Right lobe of liver (tissue), 6 donors: Measurements from ENCODE around the gene ICAM3. TPM values are rescaled to one million over a fixed set of nuclear protein-coding genes. Genes with fewer than 3 reads are reported as not detected.

Experiments used
- ATAC-seq, 4 donors: fragments of 200-7000 bp; cut with Tn5 transposase; one replicate each; pipeline ENCODE4 v1.9.1; 2020; ENCODE audit warnings: mild to moderate bottlenecking in 4 of 4, moderate library complexity in 4 of 4
- DNase-seq, 3 donors: peaks; one replicate each; pipeline ENCODE4 v3.0.0-alpha.2; 2020
- H3K27ac ChIP-seq, 3 donors: fragments of 200-600 bp; one replicate each; pipeline ENCODE4 v1.8.0; 2022
- H3K27me3 ChIP-seq, 2 donors: fragments of 200-600 bp; one replicate each; pipeline ENCODE4 v1.8.0; 2022
- H3K36me3 ChIP-seq, 4 donors: fragments of 200-600 bp; sonication (generic) in 1 of 4; one replicate each; pipeline versions ENCODE4 v1.5.1 to v1.8.0; 2017 to 2022; ENCODE audit warnings: control low read depth in 1 of 4
- H3K4me1 ChIP-seq, 4 donors: fragments of 200-600 bp; sonication (generic) in 1 of 4; one replicate each; pipeline versions ENCODE4 v1.5.1 to v1.8.0; 2017 to 2022; ENCODE audit warnings: control low read depth in 1 of 4
- H3K4me3 ChIP-seq, 3 donors: fragments of 200-600 bp; one replicate each; pipeline ENCODE4 v1.8.0; 2022
- H3K9me3 ChIP-seq, 4 donors: fragments of 200-600 bp; sonication (generic) in 1 of 4; one replicate each; pipeline versions ENCODE4 v1.5.1 to v1.8.0; 2017 to 2022; ENCODE audit warnings: control low read depth in 1 of 4
- POLR2A ChIP-seq: fragments of 450-650 bp; IDR thresholded peaks from one replicate; pipeline ENCODE4 v1.6.1; 2017; ENCODE audit warnings: antibody characterized with exemption, mild to moderate bottlenecking
- WGBS: methylation state at CpG from one replicate; pipeline ENCODE4 v1.1.6; 2018; ENCODE audit warnings: low coverage, low lambda C conversion rate; ENCODE audit not compliant: insufficient coverage; ENCODE audit errors: missing lambda C conversion rate; 5-methylcytosine and 5-hydroxymethylcytosine counted together
- intact Hi-C, 2 donors: fragments of 100-400 bp; cut with DNase I; formaldehyde crosslinking; loops; one replicate each; pipeline versions ENCODE4 v1.11.2 to v1.14.1; 2022
- total RNA-seq, 6 experiments: library from RNA; depleted of rRNA in 2 of 6; stranded (reverse); fragments of >200 nt in 2 of 6; fragmentation: NEBNext Ultra II Directional in 3 of 6; extraction: Animal tissue kit (Norgen Biotek cat#: 25700) in 3 of 6; gene quantifications; one replicate each; pipeline versions ENCODE4 v1.1.0 to v1.2.4, GENCODE V29; 2016 to 2023
- TF ChIP-seq, protein P1 (sequence below), 4 donors: fragments of 200-600 bp in 3 of 4; fragments of 450-650 bp in 1 of 4; IDR thresholded peaks; one replicate each; pipeline versions ENCODE4 v1.5.1 to v1.8.0; 2016 to 2022; ENCODE audit warnings: antibody characterized with exemption in 4 of 4, mild to moderate bottlenecking in 2 of 4
- donor health status: DM: no; HTN: yes; CAD: no.
- donor health status: DM: no; HTN: no; CAD: no.
- donor health status: DM: no; HTN: no; CAD: no.
- donor health status: DM: no; HTN: yes; CAD: no.
- donor health status: DM: no; HTN: yes; CAD: no.

ICAM3 gene
- total RNA-seq, 6 experiments from 2014 or later, result 11.4 to 35.5 (median 22.4) TPM

DNA sequence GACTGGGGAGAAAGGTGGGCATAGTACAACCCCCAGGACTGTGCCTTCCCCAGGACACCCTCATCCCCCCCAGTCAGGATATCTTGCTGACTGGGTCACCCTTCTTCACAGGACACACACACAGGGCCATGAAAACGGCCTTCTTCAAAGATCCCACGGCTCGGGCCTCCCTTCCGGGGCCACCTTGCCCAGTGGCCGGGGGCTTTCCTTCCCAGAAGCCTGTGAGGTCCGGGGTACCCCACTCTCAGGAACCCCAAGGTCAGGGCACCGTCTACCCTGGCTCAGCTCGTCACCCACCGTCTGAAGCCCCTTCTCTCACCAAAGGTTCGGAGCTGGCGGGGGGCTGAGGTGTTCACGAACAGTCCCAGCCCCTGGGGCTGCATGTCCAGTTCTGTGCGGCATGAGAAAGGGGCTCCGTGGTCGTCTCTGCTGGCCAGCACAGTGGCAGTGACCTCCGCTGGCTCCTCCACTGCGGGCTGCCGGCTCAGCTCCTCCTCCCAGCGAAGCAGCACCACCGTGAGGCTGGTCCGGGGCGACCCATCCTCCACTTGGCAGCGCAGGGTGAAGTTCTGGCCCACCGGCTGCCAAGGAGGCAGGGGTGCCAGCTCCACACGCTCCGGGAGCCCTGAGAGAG, 4.0 kb downstream of the ICAM3 start:
- WGBS, result 76% methylated on average over 11 of the region's 26 CpGs
- Histone ChIP-seq H3K27ac (peak overlapping the region; percentile 33 to 70 (median 54)), H3K9me3 (no peaks in the 10 kb centered on the region), H3K4me1 (peaks cover 0 to 27% (median 13%) of the 10 kb centered on the region in 4 donors), H3K4me3 (peak overlapping the region; percentile 21 to 94 (median 90)), H3K36me3 (peaks cover 0 to under 1% (median 0%) of the 10 kb centered on the region in 4 donors), H3K27me3 (no peaks in the 10 kb centered on the region)
- intact Hi-C loops, result loop anchor here in 1 of 2 donors (10.0 kb wide), 1 partner anchor 49 kb away; the partner anchor contains the start of gene TYK2
- peak; percentile 17 for TF ChIP-seq POLR2A
- TF ChIP-seq, protein P1, sequence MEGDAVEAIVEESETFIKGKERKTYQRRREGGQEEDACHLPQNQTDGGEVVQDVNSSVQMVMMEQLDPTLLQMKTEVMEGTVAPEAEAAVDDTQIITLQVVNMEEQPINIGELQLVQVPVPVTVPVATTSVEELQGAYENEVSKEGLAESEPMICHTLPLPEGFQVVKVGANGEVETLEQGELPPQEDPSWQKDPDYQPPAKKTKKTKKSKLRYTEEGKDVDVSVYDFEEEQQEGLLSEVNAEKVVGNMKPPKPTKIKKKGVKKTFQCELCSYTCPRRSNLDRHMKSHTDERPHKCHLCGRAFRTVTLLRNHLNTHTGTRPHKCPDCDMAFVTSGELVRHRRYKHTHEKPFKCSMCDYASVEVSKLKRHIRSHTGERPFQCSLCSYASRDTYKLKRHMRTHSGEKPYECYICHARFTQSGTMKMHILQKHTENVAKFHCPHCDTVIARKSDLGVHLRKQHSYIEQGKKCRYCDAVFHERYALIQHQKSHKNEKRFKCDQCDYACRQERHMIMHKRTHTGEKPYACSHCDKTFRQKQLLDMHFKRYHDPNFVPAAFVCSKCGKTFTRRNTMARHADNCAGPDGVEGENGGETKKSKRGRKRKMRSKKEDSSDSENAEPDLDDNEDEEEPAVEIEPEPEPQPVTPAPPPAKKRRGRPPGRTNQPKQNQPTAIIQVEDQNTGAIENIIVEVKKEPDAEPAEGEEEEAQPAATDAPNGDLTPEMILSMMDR (IDR thresholded peaks at IDR 0.05), result no peak
- DNase-seq, result peak in 2 of 3 donors; percentile 52 to 72
- peak in 3 of 4 donors; percentile 5 to 57 (median 21) for ATAC-seq

GRCh38 chr19:10334588-10335351, 4.7 kb downstream of the ICAM3 start:
- Histone ChIP-seq H3K4me1 (peaks cover 0 to 27% (median 13%) of the 10 kb centered on the region in 4 donors), H3K4me3 (peak overlapping the region; percentile 90 to 94 (median 91)), H3K9me3 (no peaks in the 10 kb centered on the region), H3K27ac (peak overlapping the region; percentile 56 to 74 (median 70)), H3K36me3 (peaks cover 0 to 7% (median 3%) of the 10 kb centered on the region in 4 donors), H3K27me3 (no peaks in the 10 kb centered on the region)
- intact Hi-C loops, result loop anchor here in 1 of 2 donors (10.0 kb wide), 1 partner anchor 50 kb away; the partner anchor contains the start of gene TYK2
- 18% methylated on average over 14 of the region's 59 CpGs for WGBS
- peak; percentile 96 to 99 (median 98) for DNase-seq
- peak; percentile 80 to 89 (median 84) for ATAC-seq
- TF ChIP-seq POLR2A, result peak; percentile 80
- TF ChIP-seq, protein P1 (IDR thresholded peaks at IDR 0.05), result peak in 2 of 4 donors; percentile 3 to 10

DNA sequence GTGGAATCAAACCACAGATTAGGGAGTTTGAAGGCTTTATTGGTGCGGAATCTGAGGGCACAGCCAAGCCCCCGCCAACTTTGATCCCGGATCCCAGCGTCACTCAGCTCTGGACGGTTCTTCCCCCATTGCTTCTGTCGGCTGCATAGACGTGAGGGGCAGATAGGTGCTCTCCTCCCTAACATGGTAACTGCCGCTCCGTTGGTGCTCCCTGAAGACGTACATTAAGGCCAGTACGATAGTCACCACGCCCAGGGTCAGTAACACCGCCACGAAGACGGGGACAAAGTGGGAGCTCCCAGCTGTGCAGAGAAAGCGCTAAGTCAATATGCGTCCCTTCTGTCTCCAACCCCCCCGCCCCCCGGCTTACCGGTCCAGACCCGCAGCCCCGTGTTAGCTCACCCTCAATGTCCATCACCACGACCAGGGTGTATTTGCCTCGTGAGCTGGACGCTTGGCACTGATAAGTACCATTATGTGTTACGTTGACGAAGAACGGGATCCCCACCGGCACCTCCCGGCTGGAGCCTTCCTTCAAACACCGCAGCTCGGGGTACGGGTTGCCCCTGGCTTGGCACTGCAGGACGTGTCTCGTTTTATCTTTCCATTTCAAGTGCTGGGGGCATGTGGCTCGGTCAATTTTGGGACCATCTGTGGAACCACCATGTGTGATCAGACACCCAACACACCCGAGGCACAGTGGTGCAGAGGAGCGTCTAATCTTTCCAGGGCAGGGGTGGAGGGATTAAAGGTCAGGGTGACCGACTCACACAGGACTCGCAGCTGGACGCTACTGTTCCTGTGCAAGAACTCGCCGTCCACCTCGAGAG, 5.5 kb downstream of the ICAM3 start:
- peak overlapping the region; percentile 56 to 74 (median 70) for H3K27ac ChIP-seq
- ATAC-seq, result peak in 3 of 4 donors; percentile 1 to 10 (median 2)
- H3K9me3 ChIP-seq, result no peaks in the 10 kb centered on the region
- peak overlapping the region; percentile 90 to 94 (median 91) for H3K4me3 ChIP-seq
- H3K36me3 ChIP-seq, result peaks cover 0 to 15% (median 9%) of the 10 kb centered on the region in 4 donors
- TF ChIP-seq, protein P1 (IDR thresholded peaks at IDR 0.05), result no peak
- intact Hi-C loops, result loop anchor here in 1 of 2 donors (10.0 kb wide), 1 partner anchor 51 kb away; the partner anchor contains the start of gene TYK2
- H3K4me1 ChIP-seq, result peaks cover 0 to 27% (median 13%) of the 10 kb centered on the region in 4 donors
- DNase-seq, result no peak
- H3K27me3 ChIP-seq, result no peaks in the 10 kb centered on the region
- WGBS, result 7% methylated on average over 31 of the region's 44 CpGs
